ENCODE results near the gene TOP3B.

Gene TOP3B

GRCh38 chr22:22020425-22020852, 37.9 kb upstream of the TOP3B start:
- H3K4me3 ChIP-seq (ENCODE audit: low read depth, low read length): no peak overlapping the region
- no peak for TF ChIP-seq CTCF (IDR thresholded peaks at IDR 0.05; ENCODE audit: low read depth, low read length)

DNA sequence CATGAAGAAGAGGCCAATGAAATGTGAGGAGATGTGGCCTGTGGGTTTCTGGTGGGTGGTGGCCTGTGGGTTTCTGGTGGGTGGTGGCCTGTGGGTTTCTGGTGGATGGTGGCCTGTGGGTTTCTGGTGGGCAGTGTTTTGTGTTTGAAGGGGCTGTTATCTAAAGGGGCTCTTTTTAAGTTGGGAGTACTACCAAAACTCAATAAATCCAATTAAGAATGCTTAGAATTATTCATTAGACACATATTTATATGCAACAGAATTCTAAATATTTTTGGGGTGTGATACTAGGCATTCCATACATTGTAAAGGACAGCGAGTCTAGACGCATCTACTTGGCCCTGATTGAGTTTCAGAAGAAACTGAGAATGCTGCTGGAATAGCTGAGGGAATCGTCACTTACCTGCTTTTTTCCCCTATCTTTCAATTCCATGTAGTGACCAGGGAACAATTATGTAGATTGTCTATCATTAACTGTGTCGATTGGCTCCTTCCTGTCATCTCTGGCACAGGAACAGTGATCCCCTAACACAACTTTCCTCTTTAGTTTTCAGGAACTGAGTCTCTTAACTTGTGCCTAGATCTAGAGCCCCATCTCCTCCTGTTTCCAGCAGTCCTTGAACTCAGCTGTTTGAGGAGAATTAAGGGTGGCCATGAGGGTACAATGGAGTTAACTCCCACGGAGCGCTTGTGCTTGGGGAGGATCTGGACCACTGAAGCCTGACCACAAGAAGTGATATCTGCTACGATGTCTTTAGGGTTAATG, 37.3 kb upstream of the TOP3B start:
- TF ChIP-seq CTCF (IDR thresholded peaks at IDR 0.05; ENCODE audit: low read depth, low read length): no peak
- no peak overlapping the region for H3K4me3 ChIP-seq (ENCODE audit: low read depth, low read length)

- no peak overlapping the region for H3K4me3 ChIP-seq (ENCODE audit: low read depth, low read length)
- no peak for TF ChIP-seq CTCF (IDR thresholded peaks at IDR 0.05; ENCODE audit: low read depth, low read length)
These were observed 36.5 kb upstream of the TOP3B start for GRCh38 chr22:22018825-22019658.

- no peak overlapping the region for H3K4me3 ChIP-seq (ENCODE audit: low read depth, low read length)
- no peak for TF ChIP-seq CTCF (IDR thresholded peaks at IDR 0.05; ENCODE audit: low read depth, low read length)
These were observed 33.0 kb upstream of the TOP3B start for GRCh38 chr22:22015631-22016030.

- H3K4me3 ChIP-seq (ENCODE audit: low read depth, low read length): no peak overlapping the region
- no peak for TF ChIP-seq CTCF (IDR thresholded peaks at IDR 0.05; ENCODE audit: low read depth, low read length)
These were observed 31.7 kb upstream of the TOP3B start for GRCh38 chr22:22014285-22014659.

DNA sequence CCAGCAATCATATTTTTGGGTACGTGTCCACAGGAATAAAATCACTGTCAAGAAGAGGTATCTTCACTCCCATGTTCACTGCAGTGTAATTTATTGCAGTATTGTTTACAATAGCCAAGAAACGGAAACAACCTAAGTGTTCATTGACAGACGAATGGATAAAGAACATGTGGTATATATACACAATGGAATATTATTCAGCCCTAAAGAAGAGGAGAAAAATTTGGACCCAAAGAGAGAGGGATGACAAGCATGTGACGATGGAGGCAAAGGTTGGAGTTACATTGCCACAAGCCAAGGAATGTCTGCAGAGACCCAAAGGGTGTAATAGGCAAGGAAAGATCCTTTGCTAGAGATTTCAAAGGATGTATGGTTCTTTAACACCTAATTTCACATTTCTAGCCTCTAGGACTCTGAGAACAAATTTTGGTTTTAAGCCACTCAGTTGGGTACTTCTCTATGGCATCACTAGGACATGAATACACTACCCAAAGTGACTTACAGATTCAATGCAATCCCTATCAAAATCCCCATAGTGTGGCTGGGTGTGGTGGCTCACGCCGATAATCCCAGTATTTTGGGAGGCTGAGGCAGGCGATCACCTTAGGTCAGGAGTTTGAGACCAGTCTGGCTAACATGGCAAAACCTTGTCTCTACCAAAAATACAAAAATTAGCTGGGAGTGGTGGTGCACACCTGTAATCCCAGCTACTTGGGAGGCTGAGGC, 31.1 kb upstream of the TOP3B start:
- no peak overlapping the region for H3K4me3 ChIP-seq (ENCODE audit: low read depth, low read length)
- no peak for TF ChIP-seq CTCF (IDR thresholded peaks at IDR 0.05; ENCODE audit: low read depth, low read length)
